Ascending aorta (tissue), 2 donors: ENCODE results near the gene OR51E1. TPM values are rescaled to one million over a fixed set of nuclear protein-coding genes. Genes with fewer than 3 reads are reported as not detected.

Experiments used
- DNase-seq, 2 donors: peaks; one replicate each; pipeline ENCODE4 v3.0.0-alpha.2; 2019; ENCODE audit warnings: low spot score in 2 of 2
- H3K27ac ChIP-seq, 2 donors: fragments of 200-600 bp; sonication (generic); one replicate each; pipeline ENCODE4 v1.5.1; 2016 to 2017; ENCODE audit warnings: mild to moderate bottlenecking in 1 of 2
- H3K27me3 ChIP-seq: fragments of 200-600 bp; sonication (generic); one replicate; pipeline ENCODE4 v1.5.1; 2017
- H3K36me3 ChIP-seq, 2 donors: fragments of 200-600 bp; sonication (generic); one replicate each; pipeline ENCODE4 v1.5.1; 2016
- H3K4me1 ChIP-seq, 2 donors: fragments of 200-600 bp; sonication (generic); one replicate each; pipeline ENCODE4 v1.5.1; 2016 to 2017; ENCODE audit warnings: mild to moderate bottlenecking in 1 of 2
- H3K4me3 ChIP-seq, 2 donors: fragments of 200-600 bp; sonication (generic); one replicate each; pipeline ENCODE4 v1.5.1; 2016 to 2017; ENCODE audit warnings: mild to moderate bottlenecking in 1 of 2
- H3K9me3 ChIP-seq, 2 donors: fragments of 200-600 bp; sonication (generic); one replicate each; pipeline ENCODE4 v1.5.1; 2016
- intact Hi-C: fragments of 100-400 bp; cut with DNase I; formaldehyde crosslinking; loops from one replicate; pipeline ENCODE4 v1.15.1; 2023
- total RNA-seq: library from RNA; depleted of rRNA; stranded (reverse); fragments of >200 nt; gene quantifications from one replicate; pipeline ENCODE4 v1.1.0, GENCODE V29; 2016
- TF ChIP-seq, protein P1 (sequence below), 3 experiments: fragments of 200-600 bp in 2 of 3; fragments of 450-650 bp in 1 of 3; sonication (generic) in 2 of 3; IDR thresholded peaks; one replicate each; pipeline ENCODE4 v1.5.1; 2016 to 2019; ENCODE audit warnings: antibody characterized with exemption in 3 of 3, mild to moderate bottlenecking in 1 of 3, moderate library complexity in 1 of 3

Gene OR51E1
- total RNA-seq, 1 donor from 2014 or later: 1.7 TPM

DNA sequence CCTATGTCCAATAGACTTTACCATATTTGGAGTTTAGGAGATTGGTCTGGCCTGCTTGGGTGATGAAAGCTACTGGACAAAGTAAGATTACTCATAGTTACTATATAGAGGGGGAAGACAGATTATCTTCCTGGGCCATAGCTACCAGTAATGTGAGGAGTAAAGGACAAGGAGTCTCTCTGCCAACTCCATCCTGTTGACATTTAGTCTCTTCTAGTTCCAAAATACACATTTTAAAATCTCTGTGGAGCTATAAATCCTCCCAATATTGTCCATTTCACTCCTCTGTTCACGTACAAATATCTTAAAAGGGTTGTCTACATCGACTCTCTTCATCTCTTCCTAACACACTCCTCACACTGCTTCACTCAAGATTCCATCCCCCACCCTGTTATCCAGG, 7.6 kb upstream of the OR51E1 start:
- no peak for DNase-seq
- H3K9me3 ChIP-seq: no peaks in the 10 kb centered on the region
- H3K4me1 ChIP-seq: peaks cover 0 to 2% of the 10 kb centered on the region in 2 donors
- H3K27ac ChIP-seq: no peak overlapping the region
- intact Hi-C loops: loop anchor here (5.0 kb wide), 1 partner anchor 1171 kb away; the partner anchor contains the start of gene OR52N2
- H3K4me3 ChIP-seq: no peak overlapping the region
- H3K36me3 ChIP-seq: no peaks in the 10 kb centered on the region
- TF ChIP-seq, protein P1, sequence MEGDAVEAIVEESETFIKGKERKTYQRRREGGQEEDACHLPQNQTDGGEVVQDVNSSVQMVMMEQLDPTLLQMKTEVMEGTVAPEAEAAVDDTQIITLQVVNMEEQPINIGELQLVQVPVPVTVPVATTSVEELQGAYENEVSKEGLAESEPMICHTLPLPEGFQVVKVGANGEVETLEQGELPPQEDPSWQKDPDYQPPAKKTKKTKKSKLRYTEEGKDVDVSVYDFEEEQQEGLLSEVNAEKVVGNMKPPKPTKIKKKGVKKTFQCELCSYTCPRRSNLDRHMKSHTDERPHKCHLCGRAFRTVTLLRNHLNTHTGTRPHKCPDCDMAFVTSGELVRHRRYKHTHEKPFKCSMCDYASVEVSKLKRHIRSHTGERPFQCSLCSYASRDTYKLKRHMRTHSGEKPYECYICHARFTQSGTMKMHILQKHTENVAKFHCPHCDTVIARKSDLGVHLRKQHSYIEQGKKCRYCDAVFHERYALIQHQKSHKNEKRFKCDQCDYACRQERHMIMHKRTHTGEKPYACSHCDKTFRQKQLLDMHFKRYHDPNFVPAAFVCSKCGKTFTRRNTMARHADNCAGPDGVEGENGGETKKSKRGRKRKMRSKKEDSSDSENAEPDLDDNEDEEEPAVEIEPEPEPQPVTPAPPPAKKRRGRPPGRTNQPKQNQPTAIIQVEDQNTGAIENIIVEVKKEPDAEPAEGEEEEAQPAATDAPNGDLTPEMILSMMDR (IDR thresholded peaks at IDR 0.05): no peak
- no peaks in the 10 kb centered on the region for H3K27me3 ChIP-seq

DNA sequence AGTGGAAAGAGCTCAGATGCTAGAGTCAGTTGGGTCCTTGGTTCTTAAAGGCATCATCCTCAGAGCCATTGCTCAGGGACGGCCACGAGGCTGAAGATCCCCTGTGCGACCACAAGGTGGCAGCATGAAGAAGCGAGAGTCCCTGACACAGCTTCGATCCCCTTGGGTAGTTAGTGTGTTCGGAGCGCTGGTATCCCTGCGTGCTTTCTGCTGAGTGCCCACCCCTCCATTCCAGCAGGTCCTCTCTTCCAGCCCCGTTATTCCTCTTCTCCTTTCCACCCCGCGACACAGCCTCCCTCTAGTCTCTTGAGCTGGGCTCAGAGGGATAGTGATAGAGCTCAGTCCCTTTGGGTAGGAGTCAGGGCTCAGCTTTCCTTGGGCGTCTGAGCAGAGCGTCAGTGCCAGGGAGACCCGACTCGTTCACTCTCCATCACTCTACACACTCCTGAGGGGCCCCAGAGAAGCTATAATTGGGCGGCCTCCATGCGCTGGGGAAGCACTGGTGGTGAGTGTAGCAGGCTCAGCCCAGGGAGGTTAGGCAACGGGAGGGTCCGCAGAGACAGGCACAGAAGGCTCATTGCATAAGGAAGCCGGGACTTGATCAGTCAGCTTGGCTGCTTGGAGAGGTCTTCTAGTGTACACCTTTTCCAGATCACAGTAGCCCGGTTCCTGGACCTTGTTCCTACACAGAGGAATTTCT, 6.7 kb upstream of the OR51E1 start, which contains the start of gene OR51D1:
Gene OR51D1, plus strand, starts transcription at position 516 of the 700 bp plus-strand sequence. CDS start 2,314 bp downstream, outside the sequence.
- H3K27ac ChIP-seq: no peak within 1 kb of the TSS
- H3K27me3 ChIP-seq: no peaks in the 10 kb centered on the region
- TF ChIP-seq, protein P1 (IDR thresholded peaks at IDR 0.05): peak; percentile 41 to 83 (median 78)
- peak in 1 of 2 donors; percentile 72 for DNase-seq
- H3K4me3 ChIP-seq: peak within 1 kb of the TSS in 1 of 2 donors; percentile 44
- intact Hi-C loops: loop anchor here (5.0 kb wide), 1 partner anchor 1170 kb away; the partner anchor contains the start of gene OR52N2
- H3K4me1 ChIP-seq: peaks cover 0 to 2% of the 10 kb centered on the region in 2 donors
- no peaks in the 10 kb centered on the region for H3K36me3 ChIP-seq
- no peaks in the 10 kb centered on the region for H3K9me3 ChIP-seq

DNA sequence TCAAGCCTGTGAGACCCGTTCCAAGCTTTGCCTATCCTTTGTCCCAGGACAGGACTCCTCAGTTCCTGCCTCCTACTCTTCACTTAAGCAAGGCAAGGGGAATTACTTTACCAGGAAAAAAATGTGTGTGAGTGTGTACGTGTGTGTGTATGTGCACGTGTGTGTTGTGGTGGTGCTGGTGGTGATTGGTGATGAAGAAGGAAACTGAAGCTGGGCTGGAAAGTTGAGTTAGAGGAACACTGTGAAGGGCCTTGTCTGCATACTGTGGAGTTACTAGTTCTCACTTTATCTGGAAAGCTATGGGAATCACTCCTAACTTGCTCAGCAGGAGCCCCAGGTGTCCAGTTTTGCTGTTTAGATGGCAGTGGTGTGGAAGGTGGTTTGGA, 6.1 kb upstream of the OR51E1 start:
- H3K27ac ChIP-seq: no peak overlapping the region
- peaks cover 0 to 2% of the 10 kb centered on the region in 2 donors for H3K4me1 ChIP-seq
- H3K27me3 ChIP-seq: no peaks in the 10 kb centered on the region
- H3K36me3 ChIP-seq: no peaks in the 10 kb centered on the region
- TF ChIP-seq, protein P1 (IDR thresholded peaks at IDR 0.05): no peak
- no peak for DNase-seq
- intact Hi-C loops: loop anchor here (5.0 kb wide), 1 partner anchor 1170 kb away; the partner anchor contains the start of gene OR52N2
- no peaks in the 10 kb centered on the region for H3K9me3 ChIP-seq
- H3K4me3 ChIP-seq: no peak overlapping the region

DNA sequence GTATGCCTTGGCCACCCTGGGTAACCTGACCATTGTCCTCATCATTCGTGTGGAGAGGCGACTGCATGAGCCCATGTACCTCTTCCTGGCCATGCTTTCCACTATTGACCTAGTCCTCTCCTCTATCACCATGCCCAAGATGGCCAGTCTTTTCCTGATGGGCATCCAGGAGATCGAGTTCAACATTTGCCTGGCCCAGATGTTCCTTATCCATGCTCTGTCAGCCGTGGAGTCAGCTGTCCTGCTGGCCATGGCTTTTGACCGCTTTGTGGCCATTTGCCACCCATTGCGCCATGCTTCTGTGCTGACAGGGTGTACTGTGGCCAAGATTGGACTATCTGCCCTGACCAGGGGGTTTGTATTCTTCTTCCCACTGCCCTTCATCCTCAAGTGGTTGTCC, 3.9 kb upstream of the OR51E1 start:
- intact Hi-C loops: loop anchor here (5.0 kb wide), 1 partner anchor 1167 kb away; the partner anchor contains the start of gene OR52N2
- H3K9me3 ChIP-seq: no peaks in the 10 kb centered on the region

DNA sequence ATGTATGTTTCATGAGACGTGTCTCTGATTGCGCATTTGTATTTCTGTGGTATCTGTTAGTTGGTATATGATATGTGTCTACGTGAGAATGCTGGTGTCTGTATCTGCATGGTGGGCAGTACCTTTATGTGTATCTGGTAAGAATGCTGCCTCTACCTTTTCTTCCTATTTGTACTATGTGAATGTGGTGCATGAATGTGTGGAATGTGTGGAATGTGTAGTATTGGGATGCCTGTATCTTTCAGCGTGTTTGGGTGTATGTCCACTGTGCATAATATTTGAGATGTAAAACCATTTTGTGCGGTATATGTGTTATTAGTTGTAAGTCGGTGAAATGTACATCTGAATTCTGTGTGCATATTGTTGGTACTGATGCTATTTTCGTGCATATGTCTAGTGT, 2.3 kb upstream of the OR51E1 start:
- DNase-seq: no peak

More for the DNA sequence above, 3.9 kb upstream of the OR51E1 start:
- TF ChIP-seq, protein P1 (IDR thresholded peaks at IDR 0.05): no peak
- no peak for DNase-seq
- no peak overlapping the region for H3K4me3 ChIP-seq
- H3K27ac ChIP-seq: no peak overlapping the region
- no peaks in the 10 kb centered on the region for H3K27me3 ChIP-seq
- H3K4me1 ChIP-seq: peaks cover 0 to 2% of the 10 kb centered on the region in 2 donors
- H3K36me3 ChIP-seq: no peaks in the 10 kb centered on the region

More for the DNA sequence above, 2.3 kb upstream of the OR51E1 start:
- Histone ChIP-seq H3K4me3 (no peak overlapping the region), H3K27me3 (no peaks in the 10 kb centered on the region), H3K36me3 (no peaks in the 10 kb centered on the region), H3K4me1 (peaks cover 0 to 2% of the 10 kb centered on the region in 2 donors), H3K9me3 (no peaks in the 10 kb centered on the region), H3K27ac (no peak overlapping the region)
- TF ChIP-seq, protein P1 (IDR thresholded peaks at IDR 0.05): no peak
- intact Hi-C loops: no loop called here
